Mesendoderm (in vitro differentiated cells): ENCODE measurements around the gene GRIK4.

Experiments used
- DNase-seq: peaks from one replicate; pipeline ENCODE4 v3.0.0; 2013
- H2AK5ac ChIP-seq: 2 replicates; pipeline ENCODE4 v1.6.1; 2013; ENCODE audit warnings: low read length, inconsistent platforms
- H2BK120ac ChIP-seq: 2 replicates; pipeline ENCODE4 v1.6.1; 2013; ENCODE audit warnings: low read depth, mild to moderate bottlenecking, low read length, moderate library complexity, mixed read lengths
- H2BK15ac ChIP-seq: replicated peaks from 2 replicates; pipeline ENCODE4 v1.6.1; 2013; ENCODE audit warnings: low read depth, mild to moderate bottlenecking, moderate library complexity
- H2BK5ac ChIP-seq: 2 replicates; pipeline ENCODE4 v1.6.1; 2013; ENCODE audit warnings: low read length, inconsistent platforms
- H3K18ac ChIP-seq: 2 replicates; pipeline ENCODE4 v1.6.1; 2013; ENCODE audit warnings: mild to moderate bottlenecking, low read length, mixed read lengths
- H3K23ac ChIP-seq: one replicate; pipeline ENCODE4 v1.6.1; 2013; ENCODE audit warnings: low read length
- H3K27ac ChIP-seq: 2 replicates; pipeline ENCODE4 v1.5.1; 2013; ENCODE audit warnings: low read depth, mild to moderate bottlenecking, inconsistent platforms, low read length, moderate library complexity
- H3K27me3 ChIP-seq: 2 replicates; pipeline ENCODE4 v1.6.1; 2013; ENCODE audit warnings: low read length, control low read depth, mild to moderate bottlenecking, inconsistent platforms; ENCODE audit not compliant: insufficient read depth, poor library complexity
- H3K36me3 ChIP-seq: 2 replicates; pipeline ENCODE4 v1.6.1; 2013; ENCODE audit warnings: low read length, inconsistent platforms; ENCODE audit not compliant: control insufficient read depth, insufficient read depth
- H3K4ac ChIP-seq: one replicate; pipeline ENCODE4 v1.6.1; 2013; ENCODE audit warnings: low read depth, mild to moderate bottlenecking, low read length, moderate library complexity
- H3K4me1 ChIP-seq: 2 replicates; pipeline ENCODE4 v1.6.1; 2013; ENCODE audit warnings: low read depth, low read length, inconsistent platforms; ENCODE audit not compliant: control insufficient read depth
- H3K4me2 ChIP-seq: 2 replicates; pipeline ENCODE4 v1.6.1; 2013; ENCODE audit warnings: low read length
- H3K4me3 ChIP-seq: 2 replicates; pipeline ENCODE4 v1.5.1; 2013; ENCODE audit warnings: mild to moderate bottlenecking, low read length
- H3K56ac ChIP-seq: one replicate; pipeline ENCODE4 v1.6.1; 2013; ENCODE audit warnings: low read length
- H3K79me1 ChIP-seq: 2 replicates; pipeline ENCODE4 v1.6.1; 2013; ENCODE audit warnings: low read length, inconsistent platforms
- H3K79me2 ChIP-seq: 2 replicates; pipeline ENCODE4 v1.6.1; 2013; ENCODE audit warnings: mild to moderate bottlenecking, low read length; ENCODE audit not compliant: control insufficient read depth, insufficient read depth
- H3K9ac ChIP-seq: 2 replicates; pipeline ENCODE4 v1.6.1; 2013; ENCODE audit warnings: low read length, inconsistent platforms
- H4K5ac ChIP-seq: one replicate; pipeline ENCODE4 v1.6.1; 2013; ENCODE audit warnings: low read length
- H4K8ac ChIP-seq: one replicate; pipeline ENCODE4 v1.6.1; 2013; ENCODE audit warnings: low read depth, mild to moderate bottlenecking, control low read depth, low read length, moderate library complexity
- WGBS: extraction: QIAGEN DNeasy Blood & Tissue Kit; methylation state at CpG from one replicate; pipeline ENCODE4 v1.1.7; 2013; ENCODE audit warnings: low lambda C conversion rate, missing lambda C conversion rate; ENCODE audit not compliant: insufficient coverage; ENCODE audit errors: extremely low coverage; 5-methylcytosine and 5-hydroxymethylcytosine counted together

GRIK4 gene

GRCh38 chr11:120573756-120574354, 62.3 kb downstream of the GRIK4 start:
- no peak overlapping the region for H4K8ac ChIP-seq
- no CpG with 5 or more reads among the region's 10 CpGs for WGBS
- no peaks in the 10 kb centered on the region for H3K27me3 ChIP-seq

GRCh38 chr11:120574876-120575275, 63.3 kb downstream of the GRIK4 start:
- H3K27me3 ChIP-seq: no peaks in the 10 kb centered on the region
- peak; percentile 90 for DNase-seq

More at GRCh38 chr11:120573756-120574354, 62.3 kb downstream of the GRIK4 start:
- Histone ChIP-seq H2AK5ac (no peak overlapping the region), H3K27ac (no peak overlapping the region), H2BK5ac (no peak overlapping the region), H3K4me2 (no peak overlapping the region), H3K36me3 (no peaks in the 10 kb centered on the region), H3K79me2 (no peaks in the 10 kb centered on the region), H3K56ac (no peak overlapping the region), H3K4me3 (no peak overlapping the region), H3K79me1 (no peaks in the 10 kb centered on the region), H3K9ac (no peak overlapping the region), H3K23ac (no peak overlapping the region), H4K5ac (no peak overlapping the region), H3K4ac (no peak overlapping the region), H2BK120ac (no peak overlapping the region), H3K18ac (no peak overlapping the region), H2BK15ac (no peak overlapping the region), H3K4me1 (peaks cover 4% of the 10 kb centered on the region)
- DNase-seq: no peak

GRCh38 chr11:120575461-120575860, 63.9 kb downstream of the GRIK4 start:
- Histone ChIP-seq H2BK120ac (no peak overlapping the region), H2BK15ac (no peak overlapping the region), H3K23ac (no peak overlapping the region), H3K9ac (no peak overlapping the region), H3K4ac (no peak overlapping the region), H3K18ac (no peak overlapping the region), H4K8ac (no peak overlapping the region), H3K27me3 (no peaks in the 10 kb centered on the region), H3K79me2 (no peaks in the 10 kb centered on the region), H3K4me1 (peaks cover 4% of the 10 kb centered on the region), H4K5ac (no peak overlapping the region), H2AK5ac (no peak overlapping the region), H3K4me3 (no peak overlapping the region), H3K27ac (no peak overlapping the region), H3K4me2 (no peak overlapping the region), H3K36me3 (no peaks in the 10 kb centered on the region), H2BK5ac (no peak overlapping the region), H3K79me1 (no peaks in the 10 kb centered on the region), H3K56ac (no peak overlapping the region)
- WGBS: no CpG with 5 or more reads among the region's 9 CpGs
- DNase-seq: no peak

More at GRCh38 chr11:120574876-120575275, 63.3 kb downstream of the GRIK4 start:
- Histone ChIP-seq H3K56ac (no peak overlapping the region), H2BK5ac (no peak overlapping the region), H3K27ac (no peak overlapping the region), H2BK15ac (no peak overlapping the region), H3K4me3 (no peak overlapping the region), H3K79me1 (no peaks in the 10 kb centered on the region), H3K9ac (no peak overlapping the region), H3K4ac (no peak overlapping the region), H3K18ac (no peak overlapping the region), H3K79me2 (no peaks in the 10 kb centered on the region), H2AK5ac (no peak overlapping the region), H4K5ac (no peak overlapping the region), H3K36me3 (no peaks in the 10 kb centered on the region), H3K4me2 (no peak overlapping the region), H3K4me1 (peaks cover 4% of the 10 kb centered on the region), H2BK120ac (no peak overlapping the region), H4K8ac (no peak overlapping the region), H3K23ac (no peak overlapping the region)
- WGBS: no CpG with 5 or more reads among the region's 8 CpGs

- no peak overlapping the region for H3K27ac ChIP-seq
- H3K79me2 ChIP-seq: no peaks in the 10 kb centered on the region
- no CpG with 5 or more reads among the region's 7 CpGs for WGBS
- no peak overlapping the region for H3K4me2 ChIP-seq
- H2BK15ac ChIP-seq: no peak overlapping the region
- no peak for DNase-seq
- no peak overlapping the region for H2BK5ac ChIP-seq
- no peak overlapping the region for H3K4me3 ChIP-seq
- H4K5ac ChIP-seq: no peak overlapping the region
- no peak overlapping the region for H2BK120ac ChIP-seq
- H4K8ac ChIP-seq: no peak overlapping the region
- no peaks in the 10 kb centered on the region for H3K79me1 ChIP-seq
- no peaks in the 10 kb centered on the region for H3K36me3 ChIP-seq
- no peak overlapping the region for H3K23ac ChIP-seq
- peaks cover 4% of the 10 kb centered on the region for H3K4me1 ChIP-seq
- no peaks in the 10 kb centered on the region for H3K27me3 ChIP-seq
- H2AK5ac ChIP-seq: no peak overlapping the region
- no peak overlapping the region for H3K9ac ChIP-seq
- H3K56ac ChIP-seq: no peak overlapping the region
- no peak overlapping the region for H3K18ac ChIP-seq
- no peak overlapping the region for H3K4ac ChIP-seq
These were observed 65.1 kb downstream of the GRIK4 start for GRCh38 chr11:120576606-120577005.

- Histone ChIP-seq H2BK15ac (no peak overlapping the region), H3K23ac (no peak overlapping the region), H3K4me3 (no peak overlapping the region), H3K9ac (no peak overlapping the region), H3K36me3 (no peaks in the 10 kb centered on the region), H3K27me3 (no peaks in the 10 kb centered on the region), H3K4me2 (no peak overlapping the region), H4K8ac (no peak overlapping the region), H3K79me1 (no peaks in the 10 kb centered on the region), H3K56ac (no peak overlapping the region), H2AK5ac (no peak overlapping the region), H3K4me1 (peaks cover 4% of the 10 kb centered on the region), H4K5ac (no peak overlapping the region), H3K27ac (no peak overlapping the region), H2BK5ac (no peak overlapping the region), H3K79me2 (no peaks in the 10 kb centered on the region), H3K18ac (no peak overlapping the region), H3K4ac (no peak overlapping the region), H2BK120ac (no peak overlapping the region)
- WGBS: no CpG with 5 or more reads among the region's 2 CpGs
- no peak for DNase-seq
These were observed 65.5 kb downstream of the GRIK4 start for GRCh38 chr11:120577041-120577440.
